OCI-LY1 (cell line): ENCODE data around the gene UBR3.

Experiments used
- H2AFZ ChIP-seq: fragments of 200-600 bp; sonication (generic), shearing (Covaris generic); 2 replicates; pipeline ENCODE4 v1.6.0; 2014; ENCODE audit warnings: antibody characterized with exemption, mild to moderate bottlenecking, low read length
- H3F3A ChIP-seq: fragments of 200-600 bp; sonication (generic), shearing (Covaris generic); 2 replicates; pipeline ENCODE4 v1.6.0; 2014; ENCODE audit warnings: mild to moderate bottlenecking, antibody characterized with exemption, low read length, moderate library complexity; ENCODE audit not compliant: insufficient read depth
- H3K27ac ChIP-seq: fragments of 200-600 bp; sonication (generic); 2 replicates; pipeline ENCODE4 v1.5.1; 2014; ENCODE audit warnings: low read length, mixed run types, mild to moderate bottlenecking, low read depth; ENCODE audit not compliant: poor library complexity, severe bottlenecking
- H3K27me3 ChIP-seq: fragments of 200-600 bp; sonication (generic); 2 replicates; pipeline ENCODE4 v1.6.0; 2014; ENCODE audit warnings: antibody characterized with exemption, mild to moderate bottlenecking, low read length, moderate library complexity; ENCODE audit not compliant: insufficient read depth
- H3K36me3 ChIP-seq: fragments of 200-600 bp; sonication (generic); 2 replicates; pipeline ENCODE4 v1.6.1; 2014; ENCODE audit warnings: mild to moderate bottlenecking, antibody characterized with exemption, low read length, moderate library complexity, mixed read lengths; ENCODE audit not compliant: insufficient read depth
- H3K4me1 ChIP-seq: fragments of 200-600 bp; sonication (generic); 2 replicates; pipeline ENCODE4 v1.5.1; 2014; ENCODE audit warnings: mild to moderate bottlenecking, low read length, moderate library complexity; ENCODE audit not compliant: insufficient read depth, severe bottlenecking
- H3K4me2 ChIP-seq: fragments of 200-600 bp; sonication (generic), shearing (Covaris generic); 2 replicates; pipeline ENCODE4 v1.6.1; 2014; ENCODE audit warnings: low read length
- H3K4me3 ChIP-seq: fragments of 200-600 bp; sonication (generic); 2 replicates; pipeline ENCODE4 v1.5.1; 2014; ENCODE audit warnings: low read length, low read depth, mild to moderate bottlenecking, mixed read lengths; ENCODE audit not compliant: poor library complexity, severe bottlenecking
- H3K79me2 ChIP-seq: fragments of 200-600 bp; shearing (Covaris generic); 2 replicates; pipeline ENCODE4 v1.6.1; 2016; ENCODE audit warnings: mixed run types, low read length, mixed read lengths; ENCODE audit not compliant: insufficient read depth
- H3K9ac ChIP-seq: fragments of 200-600 bp; sonication (generic), shearing (Covaris generic); 2 replicates; pipeline ENCODE4 v1.6.1; 2014; ENCODE audit warnings: mild to moderate bottlenecking, low read length, mixed read lengths
- H3K9me2 ChIP-seq: fragments of 200-600 bp; sonication (generic), shearing (Covaris generic); 2 replicates; pipeline ENCODE4 v1.6.1; 2014; ENCODE audit warnings: low read depth, mild to moderate bottlenecking, low read length, mixed read lengths
- H3K9me3 ChIP-seq: fragments of 200-600 bp; shearing (Covaris generic); 2 replicates; pipeline ENCODE4 v1.6.1; 2014; ENCODE audit warnings: low read length, mixed read lengths
- H4K20me1 ChIP-seq: fragments of 200-600 bp; sonication (generic), shearing (Covaris generic); 2 replicates; pipeline ENCODE4 v1.6.0; 2016; ENCODE audit warnings: mild to moderate bottlenecking, low read length; ENCODE audit not compliant: insufficient read depth
- CTCF ChIP-seq: fragments of 200-600 bp; sonication (generic), shearing (Covaris generic); IDR thresholded peaks from 2 replicates; pipeline ENCODE4 v1.5.1; 2017; ENCODE audit warnings: mild to moderate bottlenecking, antibody characterized with exemption, low read length, moderate library complexity, mixed read lengths
- EZH2 ChIP-seq: fragments of 200-600 bp; sonication (generic), shearing (Covaris generic); IDR thresholded peaks from 2 replicates; pipeline ENCODE4 v1.8.0; 2017; ENCODE audit warnings: borderline replicate concordance, mixed run types, mild to moderate bottlenecking, antibody characterized with exemption, low read length, moderate library complexity, mixed read lengths

The UBR3 gene

GRCh38 chr2:169796441-169796840 lies 30.8 kb upstream of the UBR3 start:
- Histone ChIP-seq H3K4me1 (peaks cover 20% of the 10 kb centered on the region), H3K9me3 (no peaks in the 10 kb centered on the region), H3K27ac (no peak overlapping the region), H2AFZ (no peak overlapping the region), H4K20me1 (no peaks in the 10 kb centered on the region), H3F3A (no peaks in the 10 kb centered on the region), H3K9ac (no peak overlapping the region), H3K9me2 (no peaks in the 10 kb centered on the region), H3K79me2 (peaks cover 21% of the 10 kb centered on the region), H3K27me3 (no peaks in the 10 kb centered on the region), H3K4me2 (no peak overlapping the region), H3K4me3 (no peak overlapping the region), H3K36me3 (peaks cover 9% of the 10 kb centered on the region)
- TF ChIP-seq EZH2 (no peak), CTCF (no peak)

GRCh38 chr2:169797601-169798000 lies 29.7 kb upstream of the UBR3 start:
- H3K4me2 ChIP-seq = no peak overlapping the region
- TF ChIP-seq EZH2 (no peak), CTCF (no peak)
- no peak overlapping the region for H2AFZ ChIP-seq

GRCh38 chr2:169798397-169798717 lies 28.9 kb upstream of the UBR3 start:
- H3K4me3 ChIP-seq = peak overlapping the region; percentile 87
- peak overlapping the region; percentile 83 for H3K27ac ChIP-seq
- no peaks in the 10 kb centered on the region for H3K9me3 ChIP-seq
- peaks cover 28% of the 10 kb centered on the region for H3K36me3 ChIP-seq
- TF ChIP-seq CTCF (no peak), EZH2 (no peak)
- peak overlapping the region; percentile 82 for H3K9ac ChIP-seq
- H3K79me2 ChIP-seq = peaks cover 29% of the 10 kb centered on the region
- peak overlapping the region; percentile 86 for H2AFZ ChIP-seq
- no peaks in the 10 kb centered on the region for H3K27me3 ChIP-seq
- no peaks in the 10 kb centered on the region for H3K9me2 ChIP-seq
- no peaks in the 10 kb centered on the region for H4K20me1 ChIP-seq
- H3K4me1 ChIP-seq = peaks cover 25% of the 10 kb centered on the region
- peak overlapping the region; percentile 96 for H3K4me2 ChIP-seq
- H3F3A ChIP-seq = no peaks in the 10 kb centered on the region

More at GRCh38 chr2:169797601-169798000, 29.7 kb upstream of the UBR3 start:
- no peaks in the 10 kb centered on the region for H3K27me3 ChIP-seq
- peaks cover 21% of the 10 kb centered on the region for H3K36me3 ChIP-seq
- H3K79me2 ChIP-seq = peaks cover 24% of the 10 kb centered on the region
- no peak overlapping the region for H3K9ac ChIP-seq
- H3K9me2 ChIP-seq = no peaks in the 10 kb centered on the region
- H3K4me3 ChIP-seq = no peak overlapping the region
- peaks cover 25% of the 10 kb centered on the region for H3K4me1 ChIP-seq
- no peaks in the 10 kb centered on the region for H3K9me3 ChIP-seq
- H3K27ac ChIP-seq = no peak overlapping the region
- H3F3A ChIP-seq = no peaks in the 10 kb centered on the region
- no peaks in the 10 kb centered on the region for H4K20me1 ChIP-seq
